ENCODE measurements around the gene CYGB.

The CYGB gene

GRCh38 chr17:76549215-76549518, 11.7 kb upstream of the CYGB start:
- DNase-seq, result no peak

GRCh38 chr17:76548378-76549214, 11.1 kb upstream of the CYGB start:
- no peak for DNase-seq

GRCh38 chr17:76547642-76548202, 10.2 kb upstream of the CYGB start:
- DNase-seq, result no peak

- peak; percentile 72 for DNase-seq
These were observed 9.7 kb upstream of the CYGB start for GRCh38 chr17:76547183-76547641.

GRCh38 chr17:76546556-76547182, 9.2 kb upstream of the CYGB start:
- no peak for DNase-seq

GRCh38 chr17:76545918-76546555, 8.5 kb upstream of the CYGB start:
- no peak for DNase-seq

- DNase-seq, result no peak
These were observed 7.2 kb upstream of the CYGB start for GRCh38 chr17:76544546-76545365.

GRCh38 chr17:76543826-76544545, 6.5 kb upstream of the CYGB start:
- DNase-seq, result no peak

- no peak for DNase-seq
These were observed 5.9 kb upstream of the CYGB start for GRCh38 chr17:76543482-76543825.

- DNase-seq, result no peak
These were observed 5.5 kb upstream of the CYGB start for GRCh38 chr17:76542984-76543383.

- DNase-seq, result no peak
These were observed 5.1 kb upstream of the CYGB start for GRCh38 chr17:76542566-76542971.

- no peak for DNase-seq
These were observed 4.4 kb upstream of the CYGB start for GRCh38 chr17:76541739-76542454.

GRCh38 chr17:76540381-76541300, 3.1 kb upstream of the CYGB start:
- peak; percentile 30 for DNase-seq

GRCh38 chr17:76539631-76540271, 2.2 kb upstream of the CYGB start, which contains the start of gene PRCD:
PRCD (plus strand) TSS chr17:76540044; CDS start chr17:76540142, 98 bp downstream.
- DNase-seq, result no peak

- no peak for DNase-seq
These were observed 1.5 kb upstream of the CYGB start for GRCh38 chr17:76538941-76539570.

- no peak for DNase-seq
These were observed 897 bp upstream of the CYGB start for GRCh38 chr17:76538281-76538931.

- no peak for DNase-seq
These were observed 276 bp downstream of the CYGB start for GRCh38 chr17:76537288-76537577.

- no peak for DNase-seq
These were observed 810 bp downstream of the CYGB start for GRCh38 chr17:76536511-76537287.

Data from CD4-positive, alpha-beta T cell treated with Interleukin-12 subunit alpha and Interleukin-12 subunit beta, for 1 hour (primary cell).